ENCODE measurements around the gene RAB39B.

Gene RAB39B

GRCh38 chrX:155215443-155216178 is 48.7 kb downstream of the RAB39B start:
- DNase-seq = no peak

- no peak for DNase-seq
Measured at GRCh38 chrX:155213731-155214130, 50.6 kb downstream of the RAB39B start.

GRCh38 chrX:155211208-155211607 is 53.1 kb downstream of the RAB39B start:
- no peak for DNase-seq
